Left forelimb (tissue), 1 donor: ENCODE data around the gene OR4M1.
"Not testable (repeated sequence)": the region's sequence is repeated elsewhere in the genome, so short reads cannot be mapped to it uniquely, and the experiment has no call there.

Experiments
- DNase-seq: peaks from one replicate; pipeline ENCODE4 v3.0.0-alpha.2; 2018; ENCODE audit warnings: low spot score

OR4M1 gene

DNA sequence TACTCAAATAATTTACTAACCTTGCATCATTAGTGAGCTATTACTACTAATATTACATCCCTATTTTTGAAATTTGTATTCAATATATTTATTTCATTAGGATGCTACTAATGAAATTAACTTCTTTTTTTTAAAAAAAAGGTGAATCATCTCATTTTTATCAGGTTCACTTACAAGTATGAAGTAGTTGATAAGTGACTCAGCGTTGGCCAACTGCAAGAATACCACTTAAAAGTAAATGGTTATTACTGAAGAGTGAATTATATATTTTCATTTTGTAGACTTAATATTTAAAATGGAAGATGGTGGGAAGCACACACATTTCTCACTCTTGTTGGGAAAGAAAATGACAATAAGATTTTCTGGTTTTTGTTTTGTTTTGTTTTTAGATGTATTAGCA is 49.9 kb downstream of the OR4M1 start:
- DNase-seq, result no peak

DNA sequence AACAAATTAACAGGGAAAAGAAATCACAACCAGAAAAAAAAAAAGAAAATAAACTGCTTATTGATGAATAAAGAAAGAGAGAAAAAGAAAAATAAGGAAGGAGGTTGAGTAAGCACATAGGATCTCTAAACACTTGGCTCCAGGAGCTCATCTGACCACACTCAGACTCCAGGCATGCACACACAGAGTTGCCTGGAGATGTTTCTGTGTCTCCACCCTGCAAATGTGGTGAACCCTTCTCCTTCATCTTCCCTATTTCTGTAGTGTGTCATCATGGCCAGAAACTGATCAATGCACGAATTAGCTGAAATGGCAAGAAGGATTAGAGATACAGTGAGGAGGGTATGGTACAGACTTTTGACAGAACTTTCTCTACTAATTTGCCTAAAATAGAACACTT is 50.5 kb downstream of the OR4M1 start:
- DNase-seq, result no peak

DNA sequence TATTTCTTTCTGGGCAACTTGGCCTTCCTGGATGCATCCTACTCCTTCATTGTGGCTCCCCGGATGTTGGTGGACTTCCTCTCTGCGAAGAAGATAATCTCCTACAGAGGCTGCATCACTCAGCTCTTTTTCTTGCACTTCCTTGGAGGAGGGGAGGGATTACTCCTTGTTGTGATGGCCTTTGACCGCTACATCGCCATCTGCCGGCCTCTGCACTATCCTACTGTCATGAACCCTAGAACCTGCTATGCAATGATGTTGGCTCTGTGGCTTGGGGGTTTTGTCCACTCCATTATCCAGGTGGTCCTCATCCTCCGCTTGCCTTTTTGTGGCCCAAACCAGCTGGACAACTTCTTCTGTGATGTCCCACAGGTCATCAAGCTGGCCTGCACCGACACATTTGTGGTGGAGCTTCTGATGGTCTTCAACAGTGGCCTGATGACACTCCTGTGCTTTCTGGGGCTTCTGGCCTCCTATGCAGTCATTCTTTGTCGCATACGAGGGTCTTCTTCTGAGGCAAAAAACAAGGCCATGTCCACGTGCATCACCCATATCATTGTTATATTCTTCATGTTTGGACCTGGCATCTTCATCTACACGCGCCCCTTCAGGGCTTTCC is 54.4 kb downstream of the OR4M1 start:
- not testable (repeated sequence) for DNase-seq

DNA sequence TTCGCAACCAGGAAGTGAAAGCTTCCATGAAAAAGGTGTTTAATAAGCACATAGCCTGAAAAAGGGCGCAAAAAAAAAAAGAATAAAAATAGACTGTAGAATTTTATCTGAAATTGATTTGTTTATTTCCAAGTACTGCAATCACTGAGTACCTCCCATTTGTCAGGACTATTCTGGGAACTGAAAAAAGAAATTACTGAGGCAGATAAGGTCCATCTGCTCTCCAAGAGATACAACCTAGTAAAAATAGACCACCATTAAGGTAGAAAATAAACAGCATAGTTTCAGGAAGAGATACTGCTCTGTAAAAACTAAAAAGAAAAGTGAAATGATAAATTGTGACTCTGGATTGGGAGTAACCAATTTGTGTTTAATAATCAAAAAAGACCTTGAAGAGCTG is 55.0 kb downstream of the OR4M1 start:
- DNase-seq, result no peak
